ENCODE data around the gene B9D1.

Gene B9D1

GRCh38 chr17:19316761-19317358 lies 45.7 kb downstream of the B9D1 start:
- DNase-seq: no peak

DNA sequence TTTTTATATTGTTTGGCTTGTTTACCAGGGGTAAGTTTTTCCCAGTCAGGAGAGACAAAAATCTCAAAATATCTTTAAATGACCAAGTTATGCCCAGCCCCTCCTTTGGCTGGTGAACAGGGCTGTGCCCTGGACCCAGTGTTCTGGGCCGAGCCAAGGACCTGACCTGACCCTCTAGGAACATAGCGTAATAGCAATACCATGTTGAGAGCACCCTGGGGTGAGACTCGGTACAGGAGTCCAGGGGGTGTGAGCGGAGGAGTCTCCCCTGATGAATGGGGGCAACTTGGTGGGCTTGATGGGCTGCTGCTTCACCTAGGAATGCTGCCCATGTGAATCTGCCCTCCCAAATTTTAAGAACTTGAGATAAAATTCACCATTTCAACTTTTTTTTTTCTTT lies 47.4 kb downstream of the B9D1 start:
- no peak for DNase-seq

- no peak for DNase-seq
These were observed 48.5 kb downstream of the B9D1 start for GRCh38 chr17:19313746-19314651.

GRCh38 chr17:19313066-19313745 lies 49.3 kb downstream of the B9D1 start:
- no peak for DNase-seq

- no peak for DNase-seq
These were observed 50.1 kb downstream of the B9D1 start for GRCh38 chr17:19312406-19312805.

- DNase-seq: no peak
These were observed 50.9 kb downstream of the B9D1 start for GRCh38 chr17:19311421-19312215.

- DNase-seq: no peak
These were observed 51.5 kb downstream of the B9D1 start for GRCh38 chr17:19311016-19311415.

DNA sequence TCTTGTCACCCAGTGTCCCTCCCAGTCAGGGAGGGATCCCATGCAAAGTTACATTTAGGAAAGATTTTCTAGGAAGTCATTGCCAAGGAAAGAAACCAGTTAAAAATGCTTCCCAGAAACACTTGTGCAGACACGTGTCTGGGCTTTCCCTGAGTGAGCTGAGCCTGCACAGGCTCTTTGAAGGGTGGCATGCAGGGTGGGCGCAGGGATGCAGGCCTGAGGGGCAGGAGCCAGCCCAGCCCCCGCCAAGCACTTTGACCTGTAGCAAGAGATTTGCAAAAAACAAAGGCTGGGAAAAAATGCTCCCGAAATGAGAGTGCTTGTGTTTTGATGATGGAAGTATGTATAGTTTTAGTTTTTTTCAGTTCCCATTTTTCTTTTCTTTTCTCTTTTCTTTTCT lies 52.4 kb downstream of the B9D1 start:
- no peak for DNase-seq

DNA sequence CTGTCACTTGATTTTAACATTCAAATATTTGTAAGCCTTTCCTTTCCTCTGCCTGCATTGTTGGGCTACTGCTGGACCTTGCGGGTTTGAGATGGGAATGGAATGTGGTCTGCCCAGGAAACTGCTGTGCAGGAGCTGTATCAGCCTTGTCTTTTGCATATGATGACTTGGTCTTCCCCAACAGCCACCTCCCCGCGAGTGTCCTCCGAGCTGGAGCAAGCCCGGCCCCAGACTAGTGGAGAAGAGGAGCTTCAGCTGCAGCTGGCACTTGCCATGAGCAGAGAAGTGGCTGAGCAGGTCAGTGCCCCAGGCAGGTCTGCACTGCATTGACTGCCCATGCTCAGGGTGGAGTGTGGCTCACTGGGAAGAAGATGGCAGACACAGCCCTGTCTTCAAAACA lies 52.8 kb downstream of the B9D1 start:
- DNase-seq: no peak

- no peak for DNase-seq
These were observed 54.1 kb downstream of the B9D1 start for GRCh38 chr17:19308398-19308797.

- no peak for DNase-seq
These were observed 55.0 kb downstream of the B9D1 start for GRCh38 chr17:19307521-19307920.

DNA sequence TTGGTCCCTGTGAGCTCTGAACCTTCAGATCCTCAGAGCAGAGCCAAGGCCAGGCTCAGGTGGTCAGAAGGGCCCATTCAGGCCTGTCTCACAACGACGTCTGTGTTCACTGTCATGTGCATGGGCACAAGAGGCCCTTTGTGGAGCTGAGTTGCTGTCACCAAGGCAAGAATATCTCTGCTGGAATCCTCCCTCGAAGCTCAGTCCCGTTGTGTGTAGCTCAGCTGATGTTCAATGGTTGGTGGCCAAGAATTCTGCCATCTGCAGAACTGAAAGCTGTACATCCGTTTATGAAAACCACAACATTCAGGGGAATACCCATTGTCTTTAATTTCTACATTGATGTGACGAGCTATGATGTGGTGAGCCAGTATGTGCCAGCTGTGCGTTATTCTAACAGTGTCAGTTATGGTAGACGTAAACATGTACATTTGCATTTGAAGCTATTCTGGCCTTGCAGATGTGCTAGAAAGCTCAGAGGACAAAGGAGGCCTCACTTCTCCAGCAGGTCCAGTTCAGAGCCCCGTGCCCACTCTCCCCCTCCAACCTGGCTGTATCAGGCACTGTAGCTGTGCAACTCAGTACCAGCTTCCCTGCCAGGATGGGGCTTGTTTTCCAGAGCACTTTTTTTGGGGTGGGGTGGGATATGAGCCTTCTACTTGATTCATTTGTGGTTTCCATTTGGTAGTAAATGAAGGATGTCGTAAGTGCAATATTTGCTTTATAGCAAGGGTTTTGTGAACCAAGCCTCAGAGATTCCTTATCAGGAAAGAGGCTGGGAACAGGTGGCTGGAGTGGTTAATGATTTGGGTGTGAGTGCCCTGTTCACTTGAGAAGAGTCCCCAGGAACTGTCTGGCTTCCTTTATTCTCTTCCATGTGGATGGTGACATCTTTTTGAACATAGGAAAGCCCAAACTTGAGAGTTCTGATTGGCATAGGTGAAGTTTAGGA lies 56.1 kb downstream of the B9D1 start:
- peak; percentile 22 for DNase-seq

- DNase-seq: no peak
These were observed 56.8 kb downstream of the B9D1 start for GRCh38 chr17:19305761-19306159.

DNA sequence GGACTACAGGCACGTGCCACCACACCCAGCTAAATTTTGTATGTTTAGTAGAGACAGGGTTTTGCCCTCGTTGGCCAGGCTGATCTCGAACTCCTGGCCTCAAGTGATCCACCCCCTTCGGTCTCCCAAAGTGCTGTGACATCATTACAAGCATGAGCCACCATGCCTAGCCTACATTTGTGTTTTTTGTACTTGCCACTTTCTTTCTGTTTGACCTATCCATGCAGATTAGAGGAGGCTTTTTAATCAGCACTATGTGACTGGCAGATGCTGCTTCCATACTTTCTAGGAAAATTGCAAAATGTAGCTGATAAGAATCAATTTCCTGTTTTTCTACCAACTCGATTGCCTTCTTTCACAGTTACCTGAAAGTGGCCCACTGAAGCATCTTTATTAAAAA lies 57.3 kb downstream of the B9D1 start:
- DNase-seq: no peak

DNA sequence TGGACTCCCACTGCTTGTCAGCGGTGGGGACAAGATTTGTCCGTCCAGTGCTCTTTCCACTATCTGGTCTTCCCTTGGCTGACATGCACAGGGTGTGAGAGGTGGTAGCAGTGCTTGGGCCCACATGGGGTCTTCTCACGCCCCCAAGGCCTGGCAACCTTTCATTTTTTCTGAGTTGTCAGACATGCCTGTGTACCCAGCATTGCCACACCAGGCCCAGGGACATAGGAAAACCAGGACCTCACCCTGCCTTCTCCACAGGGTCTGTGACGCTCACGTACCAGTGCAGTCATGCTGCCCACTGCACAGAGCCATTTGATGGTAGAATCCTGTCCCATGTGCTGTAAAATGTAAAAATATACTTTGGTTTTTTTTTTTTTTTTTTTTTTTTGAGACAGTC lies 57.8 kb downstream of the B9D1 start:
- DNase-seq: no peak

GRCh38 chr17:19304209-19304608 lies 58.3 kb downstream of the B9D1 start:
- DNase-seq: no peak

DNA sequence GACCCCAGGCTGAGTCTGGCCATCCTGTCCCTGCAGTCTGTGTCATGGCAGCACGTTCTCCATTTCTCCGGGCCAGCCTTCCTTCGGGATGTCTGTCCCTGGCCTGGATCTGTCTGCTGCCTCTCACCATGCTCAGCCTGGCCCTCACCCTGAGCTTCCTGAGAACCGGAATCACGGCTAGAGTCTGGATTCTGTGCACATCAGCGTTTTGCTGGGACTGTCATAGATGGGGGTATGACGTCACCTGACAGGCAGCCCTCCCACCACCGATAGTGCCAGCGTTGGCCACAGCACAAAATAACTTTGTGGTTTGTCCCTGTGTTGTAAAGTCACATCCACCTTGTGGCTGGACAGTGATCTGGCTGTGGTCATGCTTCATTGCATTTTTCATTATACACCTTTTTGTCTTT lies 59.2 kb downstream of the B9D1 start:
- DNase-seq: no peak

- no peak for DNase-seq
These were observed 59.7 kb downstream of the B9D1 start for GRCh38 chr17:19302791-19303331.

- no peak for DNase-seq
These were observed 60.5 kb downstream of the B9D1 start for GRCh38 chr17:19301973-19302372.

DNA sequence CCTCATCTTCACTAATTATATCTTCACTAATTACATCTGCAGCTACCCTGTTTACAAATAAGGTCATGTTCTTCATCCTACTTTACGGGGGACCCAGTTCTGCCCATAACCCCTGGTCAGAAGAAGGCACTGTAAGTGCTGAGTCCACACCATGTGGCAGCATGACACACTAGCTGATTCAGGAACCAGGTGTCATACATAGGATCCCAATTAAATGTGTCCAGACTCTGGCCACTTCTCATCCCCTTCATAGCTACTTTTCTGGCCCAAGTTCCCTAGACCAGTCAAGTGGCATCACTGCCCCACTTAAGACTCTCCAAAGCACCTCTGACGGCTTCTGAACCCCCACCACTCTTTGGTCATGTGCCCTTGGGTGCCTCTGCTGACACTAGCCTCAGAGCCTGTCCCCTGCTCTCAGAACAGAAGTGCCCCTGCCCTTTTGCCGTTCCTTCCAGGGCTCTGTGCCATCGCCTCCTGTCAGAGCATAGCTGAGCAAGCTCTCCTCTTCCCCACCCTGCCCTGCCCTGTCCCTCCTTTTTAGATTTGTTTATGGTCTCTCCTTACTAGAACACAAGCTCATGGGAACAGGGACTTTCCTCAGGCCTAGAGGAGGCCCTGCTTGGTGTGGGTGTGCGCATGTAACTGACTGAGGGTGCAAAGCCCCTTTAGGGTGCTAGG lies 61.1 kb downstream of the B9D1 start:
- DNase-seq: no peak

- no peak for DNase-seq
These were observed 62.7 kb downstream of the B9D1 start for GRCh38 chr17:19299866-19300265.

Data from activated CD4-positive, alpha-beta T cell treated with anti-CD3 and anti-CD28 coated beads, Interleukin-2, amount 50 U/mL, for 1 hour (primary cell).